Central memory CD8-positive, alpha-beta T cell (primary cell): ENCODE results near the gene BACH2.
"Not testable (repeated sequence)": the region's sequence is repeated elsewhere in the genome, so short reads cannot be mapped to it uniquely, and the experiment has no call there.

ENCODE experiments used
- ATAC-seq: fragments of 150-1000 bp; cut with Tn5 transposase; replicated peaks from 2 replicates; pipeline ENCODE4 v1.10.0; 2022; ENCODE audit warnings: mild to moderate bottlenecking, moderate FRiP score, moderate number of reproducible peaks; ENCODE audit not compliant: poor library complexity, severe bottlenecking; ENCODE audit errors: extremely low read depth
- DNase-seq, 2 donors: peaks; one replicate each; pipeline ENCODE4 v3.0.0; 2021; ENCODE audit warnings: low spot score in 2 of 2
- H3K27ac Mint-ChIP-seq: one replicate; pipeline ENCODE4 v1.8.0; 2022; ENCODE audit warnings: low read depth, mild to moderate bottlenecking, moderate library complexity, mixed read lengths
- H3K27me3 Mint-ChIP-seq: one replicate; pipeline ENCODE4 v1.8.0; 2022; ENCODE audit warnings: mixed read lengths
- H3K36me3 Mint-ChIP-seq: one replicate; pipeline ENCODE4 v1.8.0; 2022; ENCODE audit warnings: mild to moderate bottlenecking, moderate library complexity, mixed read lengths; ENCODE audit not compliant: insufficient read depth
- H3K4me1 Mint-ChIP-seq: one replicate; pipeline ENCODE4 v1.8.0; 2022; ENCODE audit warnings: mixed read lengths
- H3K4me3 Mint-ChIP-seq: one replicate; pipeline ENCODE4 v1.8.0; 2022; ENCODE audit warnings: mild to moderate bottlenecking, moderate library complexity, mixed read lengths
- H3K9me3 Mint-ChIP-seq: one replicate; pipeline ENCODE4 v1.8.0; 2022; ENCODE audit warnings: mixed read lengths

The BACH2 gene

GRCh38 chr6:89921691-89922090 lies 375.0 kb downstream of the BACH2 start:
- peaks cover 2% of the 10 kb centered on the region for H3K36me3 Mint-ChIP-seq
- no peak for DNase-seq
- no peak overlapping the region for H3K4me3 Mint-ChIP-seq
- peaks cover 12% of the 10 kb centered on the region for H3K9me3 Mint-ChIP-seq
- H3K4me1 Mint-ChIP-seq: peaks cover 10% of the 10 kb centered on the region
- ATAC-seq: no peak
- H3K27me3 Mint-ChIP-seq: peaks cover 21% of the 10 kb centered on the region
- H3K27ac Mint-ChIP-seq: no peak overlapping the region

- H3K9me3 Mint-ChIP-seq: peaks cover 17% of the 10 kb centered on the region
- H3K36me3 Mint-ChIP-seq: peaks cover 3% of the 10 kb centered on the region
- H3K4me1 Mint-ChIP-seq: peaks cover 7% of the 10 kb centered on the region
- H3K27ac Mint-ChIP-seq: no peak overlapping the region
- no peak overlapping the region for H3K4me3 Mint-ChIP-seq
- ATAC-seq (no peak), DNase-seq (no peak)
- H3K27me3 Mint-ChIP-seq: peaks cover 21% of the 10 kb centered on the region
Measured at GRCh38 chr6:89921197-89921596, 375.4 kb downstream of the BACH2 start.

- Mint-ChIP-seq H3K9me3 (peaks cover 25% of the 10 kb centered on the region), H3K4me1 (no peaks in the 10 kb centered on the region), H3K27me3 (peaks cover 37% of the 10 kb centered on the region), H3K36me3 (peaks cover 3% of the 10 kb centered on the region), H3K4me3 (no peak overlapping the region), H3K27ac (no peak overlapping the region)
- ATAC-seq (no peak), DNase-seq (no peak)
Measured at GRCh38 chr6:89917801-89918366, 378.8 kb downstream of the BACH2 start.

GRCh38 chr6:89917216-89917615 lies 379.4 kb downstream of the BACH2 start:
- Mint-ChIP-seq H3K4me3 (no peak overlapping the region), H3K27me3 (peaks cover 31% of the 10 kb centered on the region), H3K27ac (no peak overlapping the region), H3K36me3 (peaks cover 3% of the 10 kb centered on the region), H3K9me3 (peaks cover 25% of the 10 kb centered on the region), H3K4me1 (no peaks in the 10 kb centered on the region)
- DNase-seq (no peak), ATAC-seq (no peak)

- Mint-ChIP-seq H3K27ac (no peak overlapping the region), H3K27me3 (peaks cover 26% of the 10 kb centered on the region)
Measured at GRCh38 chr6:89916136-89916920, 380.3 kb downstream of the BACH2 start.

GRCh38 chr6:89910902-89911240 lies 385.8 kb downstream of the BACH2 start:
- ATAC-seq: no peak
- no peak for DNase-seq
- Mint-ChIP-seq H3K27me3 (peaks cover 45% of the 10 kb centered on the region), H3K27ac (no peak overlapping the region), H3K9me3 (peaks cover 6% of the 10 kb centered on the region), H3K4me1 (no peaks in the 10 kb centered on the region), H3K36me3 (no peaks in the 10 kb centered on the region), H3K4me3 (no peak overlapping the region)

More at GRCh38 chr6:89916136-89916920, 380.3 kb downstream of the BACH2 start:
- Mint-ChIP-seq H3K9me3 (peaks cover 25% of the 10 kb centered on the region), H3K36me3 (peaks cover 3% of the 10 kb centered on the region), H3K4me1 (no peaks in the 10 kb centered on the region), H3K4me3 (no peak overlapping the region)
- DNase-seq: no peak
- ATAC-seq: no peak

- H3K36me3 Mint-ChIP-seq, H3K9me3 Mint-ChIP-seq, ATAC-seq, H3K27ac Mint-ChIP-seq, H3K4me1 Mint-ChIP-seq, H3K4me3 Mint-ChIP-seq, DNase-seq: not testable (repeated sequence)
- H3K27me3 Mint-ChIP-seq: peaks cover 38% of the 10 kb centered on the region
Measured at GRCh38 chr6:89910001-89910901, 386.4 kb downstream of the BACH2 start.

- H3K27me3 Mint-ChIP-seq: peaks cover 66% of the 10 kb centered on the region
- H3K27ac Mint-ChIP-seq: no peak overlapping the region
- no peak for ATAC-seq
- no peaks in the 10 kb centered on the region for H3K36me3 Mint-ChIP-seq
- DNase-seq: no peak
- H3K4me3 Mint-ChIP-seq: no peak overlapping the region
- H3K4me1 Mint-ChIP-seq: no peaks in the 10 kb centered on the region
- no peaks in the 10 kb centered on the region for H3K9me3 Mint-ChIP-seq
Measured at GRCh38 chr6:89895276-89895874, 401.3 kb downstream of the BACH2 start.

GRCh38 chr6:89894169-89894568 lies 402.5 kb downstream of the BACH2 start, which contains the start of gene GJA10:
GJA10 (plus strand) TSS chr6:89894469; CDS start chr6:89894469, 0 bp downstream.
- ATAC-seq (no peak), DNase-seq (no peak)
- H3K4me3 Mint-ChIP-seq: no peak within 1 kb of the TSS
- H3K4me1 Mint-ChIP-seq: no peaks in the 10 kb centered on the region
- H3K27me3 Mint-ChIP-seq: peaks cover 68% of the 10 kb centered on the region
- no peak within 1 kb of the TSS for H3K27ac Mint-ChIP-seq
- no peaks in the 10 kb centered on the region for H3K36me3 Mint-ChIP-seq
- H3K9me3 Mint-ChIP-seq: no peaks in the 10 kb centered on the region

- peaks cover 73% of the 10 kb centered on the region for H3K27me3 Mint-ChIP-seq
- not testable (repeated sequence) for H3K36me3 Mint-ChIP-seq, H3K4me3 Mint-ChIP-seq
Measured at GRCh38 chr6:89892577-89892976, 404.1 kb downstream of the BACH2 start.

GRCh38 chr6:89890845-89891528 lies 405.7 kb downstream of the BACH2 start:
- not testable (repeated sequence) for H3K9me3 Mint-ChIP-seq, H3K36me3 Mint-ChIP-seq, H3K4me3 Mint-ChIP-seq, ATAC-seq, H3K4me1 Mint-ChIP-seq, H3K27ac Mint-ChIP-seq, DNase-seq
- peaks cover 63% of the 10 kb centered on the region for H3K27me3 Mint-ChIP-seq

More at GRCh38 chr6:89892577-89892976, 404.1 kb downstream of the BACH2 start:
- H3K9me3 Mint-ChIP-seq, H3K4me1 Mint-ChIP-seq, H3K27ac Mint-ChIP-seq, DNase-seq, ATAC-seq: not testable (repeated sequence)

GRCh38 chr6:89888871-89889270 lies 407.8 kb downstream of the BACH2 start:
- no peak for ATAC-seq
- H3K4me1 Mint-ChIP-seq: peaks cover 11% of the 10 kb centered on the region
- peaks cover 44% of the 10 kb centered on the region for H3K27me3 Mint-ChIP-seq
- no peaks in the 10 kb centered on the region for H3K36me3 Mint-ChIP-seq
- no peaks in the 10 kb centered on the region for H3K9me3 Mint-ChIP-seq
- H3K27ac Mint-ChIP-seq: no peak overlapping the region
- DNase-seq: no peak
- H3K4me3 Mint-ChIP-seq: no peak overlapping the region
